Erythroblast (primary cell): ENCODE measurements around the gene ATP13A2.

Experiments
- GATA1 ChIP-seq: IDR thresholded peaks from 2 replicates; pipeline ENCODE4 v1.6.1; 2011; ENCODE audit warnings: low read depth, mild to moderate bottlenecking, control low read depth, low read length, moderate library complexity
- POLR2A ChIP-seq: IDR thresholded peaks from 2 replicates; pipeline ENCODE4 v1.6.1; 2011; ENCODE audit warnings: mild to moderate bottlenecking, low read length

- TF ChIP-seq POLR2A (no peak), GATA1 (no peak)
Observed at GRCh38 chr1:17055801-17056200, 44.1 kb upstream of the ATP13A2 start.
